WTC11 (cell line): ENCODE results near the gene ANKRD62. TPM values are rescaled to one million over a fixed set of nuclear protein-coding genes. Genes with fewer than 3 reads are reported as not detected.

Experiments
- ATAC-seq: fragments of 200-7000 bp; cut with Tn5 transposase; 2 replicates; pipeline ENCODE4 v1.10.0; 2021; ENCODE audit warnings: mild to moderate bottlenecking, moderate library complexity
- Bru-seq: library from RNA; stranded (reverse); fragments of 400-500 nt; gene quantifications from one replicate; lab custom pipeline; 2021; lab: Mats Ljungman, UMichigan
- CTCF ChIA-PET: fragments of 300-600 bp; sonication (Branson Sonifier 250); formaldehyde crosslinking; loops from one replicate; lab custom pipeline; 2021; ENCODE audit warnings: antibody characterized with exemption; lab: Charles Lee
- POLR2A ChIA-PET: fragments of 350-600 bp; sonication (Branson Sonifier 250); formaldehyde crosslinking; loops from one replicate; lab custom pipeline; 2021; ENCODE audit warnings: antibody characterized with exemption; lab: Charles Lee
- DNase-seq: peaks from one replicate; pipeline ENCODE4 v3.0.0; 2021; ENCODE audit warnings: low spot score
- H3K27ac Mint-ChIP-seq: 2 replicates; pipeline ENCODE4 v1.8.0; 2021; ENCODE audit warnings: mixed read lengths
- H3K27me3 Mint-ChIP-seq: 2 replicates; pipeline ENCODE4 v1.8.0; 2021; ENCODE audit warnings: low read depth, mild to moderate bottlenecking, moderate library complexity, mixed read lengths
- H3K36me3 Mint-ChIP-seq: 2 replicates; pipeline ENCODE4 v1.8.0; 2021; ENCODE audit warnings: mixed read lengths
- H3K4me1 Mint-ChIP-seq: 2 replicates; pipeline ENCODE4 v1.8.0; 2022; ENCODE audit warnings: mixed read lengths
- H3K4me3 Mint-ChIP-seq: 2 replicates; pipeline ENCODE4 v1.8.0; 2021; ENCODE audit warnings: mild to moderate bottlenecking, moderate library complexity, mixed read lengths
- H3K9me3 Mint-ChIP-seq: 2 replicates; pipeline ENCODE4 v1.8.0; 2021; ENCODE audit warnings: mixed read lengths
- ATF3 ChIP-seq: sonication (generic); formaldehyde crosslinking; conservative IDR thresholded peaks from 2 replicates; pipeline ENCODE4 v1.8.1; 2022; ENCODE audit warnings: mild to moderate bottlenecking, missing genetic modification reagents
- CREB1 ChIP-seq: sonication (generic); formaldehyde crosslinking; IDR thresholded peaks from 2 replicates; pipeline ENCODE4 v1.8.0; 2023; ENCODE audit warnings: mild to moderate bottlenecking, missing genetic modification reagents
- E2F5 ChIP-seq: sonication (generic); formaldehyde crosslinking; IDR thresholded peaks from 2 replicates; pipeline ENCODE4 v1.8.1; 2022; ENCODE audit warnings: mild to moderate bottlenecking, moderate library complexity, missing genetic modification reagents
- IRF2 ChIP-seq: sonication (generic); formaldehyde crosslinking; IDR thresholded peaks from 2 replicates; pipeline ENCODE4 v1.8.0; 2022; ENCODE audit warnings: low read depth, missing genetic modification reagents, borderline replicate concordance
- JAZF1 ChIP-seq: fragments of 250-450 bp; sonication (Bioruptor Pico); IDR thresholded peaks from 2 replicates; pipeline ENCODE4 v1.9.0; 2021; ENCODE audit warnings: moderate library complexity, mild to moderate bottlenecking, inconsistent platforms
- KAT7 ChIP-seq: sonication (generic); formaldehyde crosslinking; IDR thresholded peaks from 2 replicates; pipeline ENCODE4 v1.8.1; 2023; ENCODE audit warnings: missing genetic modification reagents, mild to moderate bottlenecking, borderline replicate concordance
- NFATC4 ChIP-seq: fragments of 250-450 bp; sonication (Bioruptor Pico); IDR thresholded peaks from 2 replicates; pipeline ENCODE4 v1.9.0; 2021; ENCODE audit warnings: mild to moderate bottlenecking
- PRDM15 ChIP-seq: sonication (generic); formaldehyde crosslinking; IDR thresholded peaks from 2 replicates; pipeline ENCODE4 v1.8.0; 2022; ENCODE audit warnings: missing genetic modification reagents
- PREB ChIP-seq: sonication (generic); formaldehyde crosslinking; IDR thresholded peaks from 2 replicates; pipeline ENCODE4 v1.8.1; 2022; ENCODE audit warnings: mild to moderate bottlenecking, missing genetic modification reagents, moderate library complexity, borderline replicate concordance
- SOX15 ChIP-seq: fragments of 250-450 bp; sonication (Bioruptor Pico); IDR thresholded peaks from 2 replicates; pipeline ENCODE4 v1.9.0; 2021; ENCODE audit warnings: mild to moderate bottlenecking
- TEAD4 ChIP-seq: sonication (generic); formaldehyde crosslinking; IDR thresholded peaks from 2 replicates; pipeline ENCODE4 v1.8.0; 2022; ENCODE audit warnings: mild to moderate bottlenecking, missing genetic modification reagents
- USF2 ChIP-seq: sonication (generic); formaldehyde crosslinking; IDR thresholded peaks from 2 replicates; pipeline ENCODE4 v1.8.1; 2023; ENCODE audit warnings: mild to moderate bottlenecking, missing genetic modification reagents, moderate library complexity
- ZNF416 ChIP-seq: fragments of 250-450 bp; sonication (Bioruptor Pico); IDR thresholded peaks from 2 replicates; pipeline ENCODE4 v1.9.0; 2021; ENCODE audit warnings: mild to moderate bottlenecking, inconsistent platforms
- ZNF671 ChIP-seq: fragments of 250-450 bp; sonication (Bioruptor Pico); IDR thresholded peaks from 2 replicates; pipeline ENCODE4 v1.8.0; 2021; ENCODE audit warnings: mild to moderate bottlenecking
- long read RNA-seq, 3 experiments: library from RNA in 1 of 3; library from capped mRNA in 1 of 3; library from polyadenylated mRNA in 1 of 3; unstranded in 2 of 3; stranded (forward) in 1 of 3; transcript quantifications; one replicate each; pipeline ENCODE4 v2.0.0, GENCODE V29; 2021
- total RNA-seq: library from RNA; stranded (reverse); gene quantifications from 3 replicates; pipeline ENCODE4 v1.2.3, GENCODE V29; 2021

The ANKRD62 gene
- total RNA-seq (not detected in 3 replicates), Bru-seq, nascent RNA (percentile 9 among the genes with signal in this experiment)
- long read RNA-seq, experiment 1: 0 reads
- long read RNA-seq, experiment 2: 0 reads
- long read RNA-seq, experiment 3: 0 reads

- CTCF ChIA-PET: interaction anchor here (0.7 to 2.5 kb wide), 6 partner anchors 10 to 844 kb away, joined by 3 to 23 read pairs (median 6); no protein-coding TSS in a partner anchor
- DNase-seq (no peak), ATAC-seq (peak; percentile 37)
- Mint-ChIP-seq H3K4me3 (no peak within 1 kb of the TSS), H3K4me1 (no peaks in the 10 kb centered on the region), H3K27ac (no peak within 1 kb of the TSS), H3K36me3 (no peaks in the 10 kb centered on the region), H3K27me3 (peaks cover 4% of the 10 kb centered on the region), H3K9me3 (peaks cover 4% of the 10 kb centered on the region)
- TF ChIP-seq IRF2 (CRISPR knock-in tag): no peak
- no peak for TF ChIP-seq PRDM15 (CRISPR knock-in tag)
- no peak for TF ChIP-seq TEAD4 (CRISPR knock-in tag)
- no peak for TF ChIP-seq PREB (CRISPR knock-in tag)
- TF ChIP-seq ZNF671: no peak
- TF ChIP-seq E2F5 (CRISPR knock-in tag): no peak
- no peak for TF ChIP-seq ATF3
- POLR2A ChIA-PET: no interaction called here
Observed at GRCh38 chr18:12093520-12094257, at the start of gene ANKRD62. TSS of gene ANKRD62 (plus strand) at chr18:12093843. CDS start at chr18:12094018, 175 bp downstream.

GRCh38 chr18:12044591-12044990 is 49.1 kb upstream of the ANKRD62 start:
- Mint-ChIP-seq H3K4me3 (no peak overlapping the region), H3K27ac (no peak overlapping the region), H3K4me1 (no peaks in the 10 kb centered on the region), H3K36me3 (no peaks in the 10 kb centered on the region), H3K27me3 (no peaks in the 10 kb centered on the region), H3K9me3 (no peaks in the 10 kb centered on the region)
- DNase-seq (no peak), ATAC-seq (no peak)
- ChIA-PET POLR2A (no interaction called here), CTCF (no interaction called here)
- TF ChIP-seq JAZF1 (CRISPR knock-in tag) (no peak), CREB1 (no peak), ZNF416 (CRISPR knock-in tag) (no peak), SOX15 (no peak), NFATC4 (CRISPR knock-in tag) (no peak), KAT7 (CRISPR knock-in tag) (no peak), USF2 (CRISPR knock-in tag) (no peak)
